Stimulated activated CD8-positive, alpha-beta memory T cell treated with anti-CD3 and anti-CD28 coated beads, Interleukin-15, amount 100 ng/mL, for 1 hour (primary cell): ENCODE measurements around the gene NOD1.
"Not testable (repeated sequence)": the region's sequence is repeated elsewhere in the genome, so short reads cannot be mapped to it uniquely, and the experiment has no call there.

Experiments
- DNase-seq: peaks from one replicate; pipeline ENCODE4 v3.0.0-alpha.2; 2020; ENCODE audit warnings: low read depth

Gene NOD1

DNA sequence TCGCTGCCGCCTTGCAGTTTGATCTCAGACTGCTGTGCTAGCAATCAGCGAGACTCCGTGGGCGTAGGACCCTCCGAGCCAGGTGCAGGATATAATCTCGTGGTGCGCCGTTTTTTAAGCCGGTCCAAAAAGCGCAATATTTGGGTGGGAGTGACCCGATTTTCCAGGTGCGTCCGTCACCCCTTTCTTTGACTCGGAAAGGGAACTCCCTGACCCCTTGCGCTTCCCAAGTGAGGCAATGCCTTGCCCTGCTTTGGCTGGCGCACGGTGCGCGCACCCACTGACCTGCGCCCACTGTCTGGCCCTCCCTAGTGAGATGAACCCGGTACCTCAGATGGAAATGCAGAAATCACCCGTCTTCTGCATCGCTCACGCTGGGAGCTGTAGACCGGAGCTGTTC lies 58.5 kb downstream of the NOD1 start:
- not testable (repeated sequence) for DNase-seq

DNA sequence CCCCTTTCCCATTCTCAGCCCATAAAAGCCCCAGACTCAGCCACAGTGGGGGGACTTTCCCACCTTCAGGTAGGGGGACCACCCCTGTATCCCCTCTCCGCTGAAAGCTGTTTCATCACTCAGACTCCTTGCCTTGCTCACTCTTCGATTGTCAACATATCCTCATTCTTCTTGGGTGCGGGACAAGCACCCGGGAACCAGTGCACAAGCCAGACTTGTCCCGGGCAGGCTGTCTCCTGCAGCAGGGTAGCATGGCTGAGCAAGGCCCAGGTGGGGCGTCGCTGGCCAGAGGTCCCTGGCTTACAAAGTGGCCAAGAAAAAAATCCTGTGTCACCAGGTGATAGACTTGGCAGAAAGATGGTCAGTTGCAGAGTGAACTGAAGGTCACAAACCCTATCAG lies 64.7 kb downstream of the NOD1 start:
- no peak for DNase-seq

DNA sequence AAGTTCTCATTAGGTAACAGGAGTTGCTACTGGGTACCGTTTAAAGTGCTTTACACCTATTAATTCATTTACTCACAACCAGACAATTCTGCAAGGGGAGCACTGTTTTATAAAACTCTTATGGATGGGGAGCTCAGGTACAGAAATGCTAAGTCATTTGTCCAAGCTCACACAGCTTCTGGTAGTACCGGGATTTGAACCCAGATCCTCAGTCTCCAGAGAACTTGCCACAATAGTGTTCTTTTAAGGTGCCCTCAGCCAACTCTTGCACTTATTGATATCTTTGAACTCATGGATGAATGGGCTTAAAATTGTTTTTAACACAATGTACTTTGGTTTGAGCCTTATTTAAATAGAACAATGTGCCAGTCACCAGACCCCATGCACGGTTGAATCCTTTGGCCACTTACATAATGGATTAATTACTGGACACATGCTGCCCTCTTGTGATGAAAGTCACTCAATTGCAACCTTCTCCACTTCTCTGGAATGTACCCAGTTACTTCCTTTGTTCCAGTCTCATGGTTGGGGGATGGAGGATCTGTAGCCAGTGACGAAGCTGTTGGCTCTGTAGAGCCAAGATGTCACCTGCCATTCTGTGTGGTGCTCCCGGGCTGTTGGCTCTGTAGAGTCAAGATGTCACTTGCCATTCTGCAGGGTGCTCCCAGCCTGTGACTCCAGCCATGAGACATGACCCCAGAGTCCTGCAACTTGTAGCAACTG lies 65.6 kb downstream of the NOD1 start:
- no peak for DNase-seq

DNA sequence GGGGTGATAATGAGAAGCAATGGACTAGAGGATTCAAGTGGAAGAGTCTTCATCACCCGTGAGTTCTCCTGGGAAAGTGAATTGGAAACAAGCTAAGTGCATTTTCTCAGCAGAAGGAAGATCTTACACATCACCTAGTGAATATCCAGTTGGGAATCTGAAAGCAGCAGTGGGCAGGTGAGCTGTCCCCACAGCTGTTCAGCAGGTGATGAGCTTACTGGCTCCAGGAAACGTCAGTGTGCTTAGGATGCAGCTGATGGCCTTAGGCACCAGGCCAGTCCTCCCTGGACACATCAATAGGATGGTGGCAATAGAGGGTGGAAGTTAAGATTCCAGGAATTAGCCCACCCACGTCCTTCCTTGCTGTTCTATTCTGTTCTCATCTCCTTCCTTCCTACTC lies 66.7 kb downstream of the NOD1 start:
- DNase-seq, result no peak

DNA sequence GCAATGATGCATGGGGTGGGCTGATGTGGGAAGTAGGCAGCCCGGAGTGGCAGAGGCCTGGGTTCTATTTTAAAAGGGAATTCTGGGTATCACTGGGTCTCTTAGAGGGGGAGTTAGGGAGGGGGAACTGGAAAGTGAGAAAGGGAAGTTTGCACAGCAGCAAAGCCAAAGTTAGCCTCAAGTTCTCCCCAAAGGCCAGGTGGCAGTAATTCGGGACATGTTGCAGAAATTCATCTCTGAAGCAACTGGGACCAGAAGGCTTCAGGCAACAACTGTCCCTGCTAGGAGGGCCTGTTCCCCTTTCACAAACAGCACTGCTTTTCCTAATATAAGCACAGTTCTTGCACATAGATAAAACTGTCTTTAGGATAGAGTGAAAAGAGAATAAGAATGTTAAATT lies 67.4 kb downstream of the NOD1 start:
- DNase-seq, result no peak

DNA sequence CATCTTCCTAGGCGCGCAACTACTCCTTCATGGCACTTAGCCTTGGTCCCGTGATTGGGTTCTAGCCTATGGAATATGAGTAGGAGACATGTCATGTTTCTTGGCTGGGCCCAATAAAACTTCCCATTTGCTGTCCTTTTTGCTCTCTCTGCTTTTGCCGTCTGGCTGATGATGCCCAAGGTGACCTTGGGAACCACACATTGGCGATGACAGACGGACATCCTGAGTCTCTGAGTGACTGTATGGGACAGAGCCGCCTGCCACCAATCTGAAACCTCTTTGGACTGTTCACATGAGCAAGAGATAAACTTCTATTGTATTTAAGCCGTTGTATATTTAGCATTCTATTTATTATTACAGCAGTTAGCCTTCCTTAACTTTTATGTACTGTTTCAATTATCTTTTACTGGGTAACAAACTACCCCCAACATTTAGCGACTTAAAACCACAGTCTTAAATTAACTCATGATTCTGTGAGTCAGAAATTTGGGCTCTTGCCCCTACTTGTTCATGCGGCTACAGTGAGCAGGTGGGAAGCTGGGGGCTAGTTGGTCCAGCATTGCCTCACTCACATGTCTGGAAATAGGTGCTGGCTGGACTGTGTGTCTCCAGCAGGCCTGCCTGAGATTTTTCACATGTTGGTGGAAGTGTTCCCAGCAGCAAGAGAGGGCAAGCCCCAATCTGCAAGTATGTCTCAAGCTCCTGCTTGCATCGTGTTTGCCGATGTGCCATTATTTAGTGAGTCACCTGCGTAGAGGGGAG lies 71.7 kb downstream of the NOD1 start:
- no peak for DNase-seq

DNA sequence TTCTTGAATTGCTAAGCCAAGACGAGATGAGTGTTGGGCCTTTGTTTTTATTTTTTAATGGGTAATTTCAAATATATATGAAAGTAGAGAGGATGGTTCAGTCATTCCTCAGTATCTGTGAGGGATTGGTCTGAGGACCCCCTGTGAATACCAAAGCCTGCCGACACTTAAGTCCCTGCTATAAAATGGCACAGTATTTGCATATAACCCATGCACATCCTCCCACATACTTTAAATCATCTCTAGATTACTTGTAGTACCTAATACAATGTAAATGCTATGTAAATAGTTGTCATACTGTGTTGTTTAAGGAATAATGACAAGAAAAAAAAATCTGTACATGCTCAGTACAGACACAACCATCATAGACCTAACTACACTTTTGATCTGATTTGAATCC lies 73.4 kb downstream of the NOD1 start:
- DNase-seq, result no peak

DNA sequence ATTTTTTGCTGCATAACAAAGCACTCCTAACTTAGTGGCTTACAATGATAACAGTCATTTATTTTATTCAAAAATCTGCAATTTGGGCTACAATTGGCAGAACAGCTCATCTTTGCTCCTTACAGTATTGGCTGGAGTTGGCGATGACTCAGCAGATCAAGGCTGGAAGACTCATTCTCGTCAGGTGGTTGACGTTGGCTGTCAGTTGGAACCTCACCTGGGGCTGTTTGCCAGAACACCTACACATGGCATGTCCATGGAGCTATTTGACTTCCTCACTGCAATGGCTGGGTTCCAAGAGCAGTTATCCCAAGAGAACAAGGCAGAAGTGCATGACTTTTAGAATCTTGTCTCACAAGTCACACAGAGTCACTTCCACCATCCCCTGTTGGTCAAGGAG lies 75.1 kb downstream of the NOD1 start:
- DNase-seq, result no peak

DNA sequence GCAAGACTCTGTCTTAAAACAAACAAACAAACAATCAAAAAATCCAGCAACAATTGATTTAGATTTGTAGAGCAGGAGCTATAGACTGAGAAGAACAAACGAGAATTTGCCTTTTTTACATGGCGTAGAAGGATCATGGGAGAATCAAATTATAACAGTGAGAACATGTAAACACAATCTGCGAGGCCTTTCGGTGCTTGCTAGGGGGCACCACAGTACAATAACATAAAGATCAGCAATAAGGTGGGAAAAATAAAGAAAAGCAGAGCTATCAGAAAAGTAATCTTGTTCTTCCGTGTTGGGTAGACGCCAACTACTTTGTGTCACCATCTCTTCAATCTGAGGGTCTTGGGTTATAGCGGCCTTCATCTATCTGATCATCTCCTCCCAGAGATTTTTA lies 82.2 kb downstream of the NOD1 start:
- no peak for DNase-seq

DNA sequence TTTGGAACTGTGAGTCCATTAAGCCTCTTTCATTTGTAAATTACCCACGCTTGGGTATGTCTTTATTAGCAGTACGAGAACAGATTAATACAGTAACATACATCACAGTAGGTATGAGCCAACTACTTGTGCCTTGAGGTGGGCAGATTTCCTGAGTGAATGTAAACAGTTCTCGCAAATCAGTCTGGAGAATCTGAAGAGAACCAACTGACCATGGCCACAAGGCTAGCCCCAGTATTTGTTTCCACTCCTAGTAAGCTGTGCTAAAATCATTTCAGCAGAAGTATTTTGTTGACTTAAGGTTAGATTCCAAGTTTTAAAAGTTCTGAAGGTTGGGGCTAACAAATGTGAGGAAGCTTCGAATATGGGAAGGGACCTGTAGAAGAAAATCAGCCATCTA lies 82.9 kb downstream of the NOD1 start:
- no peak for DNase-seq

DNA sequence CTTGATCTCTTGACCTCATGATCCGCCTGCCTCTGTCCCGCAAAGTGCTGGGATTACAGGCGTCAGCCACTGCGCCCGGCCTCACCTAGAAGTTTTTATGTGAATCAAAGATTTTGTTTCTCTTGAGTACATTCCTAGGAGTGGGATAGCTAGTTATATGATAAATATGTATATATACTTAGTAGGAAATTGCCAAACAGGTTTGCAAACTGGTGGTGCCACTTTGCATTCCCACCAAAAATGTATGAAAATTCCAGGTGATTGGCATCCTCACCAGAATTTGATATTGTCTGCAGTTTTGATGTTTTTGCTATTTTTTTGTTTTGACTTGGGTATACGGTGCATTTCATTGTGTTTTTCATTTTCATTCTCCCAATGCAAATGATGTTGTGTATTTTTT lies 86.8 kb downstream of the NOD1 start:
- DNase-seq, result no peak

DNA sequence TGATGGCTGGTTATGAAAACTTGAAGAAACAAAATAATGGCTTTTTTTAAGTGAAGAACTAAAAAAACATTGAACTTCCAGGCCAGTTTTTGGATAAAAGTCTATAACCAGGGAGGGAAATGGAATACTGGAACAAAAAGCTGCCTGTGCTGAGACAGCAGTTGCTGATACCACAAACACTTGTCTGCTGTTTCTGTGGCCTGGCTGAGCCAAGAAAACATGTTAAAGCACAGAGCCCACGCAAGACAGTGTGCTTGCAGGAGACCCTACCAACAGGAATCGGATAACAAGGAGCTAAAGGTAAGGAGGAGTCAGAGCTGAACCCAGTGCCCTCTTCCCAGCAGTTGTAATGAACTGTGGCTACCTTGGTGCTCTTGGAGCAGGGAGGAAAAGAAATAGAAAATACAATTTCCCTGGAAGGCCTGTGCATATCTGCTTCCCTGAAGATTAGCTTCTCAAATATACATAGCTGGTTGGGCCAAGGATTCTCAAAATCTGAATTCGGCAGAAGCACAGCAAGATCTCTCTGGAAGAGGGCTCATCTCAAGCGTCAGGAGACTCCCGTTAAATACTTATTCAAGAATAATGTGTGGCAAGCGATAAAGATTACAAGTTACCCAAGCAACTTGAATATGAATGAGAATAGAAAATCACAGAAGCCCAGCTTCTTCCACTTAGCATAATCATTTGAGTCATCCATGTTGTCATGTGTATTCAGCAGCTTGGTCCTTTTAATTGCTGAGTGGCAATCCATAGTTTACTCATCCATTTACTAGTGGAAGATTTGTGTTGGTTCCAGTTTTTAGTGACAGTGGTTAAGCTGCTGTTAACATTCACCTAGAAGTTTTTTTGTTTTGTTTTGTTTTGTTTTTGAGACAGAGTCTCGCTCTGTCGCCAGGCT lies 87.6 kb downstream of the NOD1 start:
- DNase-seq, result no peak

DNA sequence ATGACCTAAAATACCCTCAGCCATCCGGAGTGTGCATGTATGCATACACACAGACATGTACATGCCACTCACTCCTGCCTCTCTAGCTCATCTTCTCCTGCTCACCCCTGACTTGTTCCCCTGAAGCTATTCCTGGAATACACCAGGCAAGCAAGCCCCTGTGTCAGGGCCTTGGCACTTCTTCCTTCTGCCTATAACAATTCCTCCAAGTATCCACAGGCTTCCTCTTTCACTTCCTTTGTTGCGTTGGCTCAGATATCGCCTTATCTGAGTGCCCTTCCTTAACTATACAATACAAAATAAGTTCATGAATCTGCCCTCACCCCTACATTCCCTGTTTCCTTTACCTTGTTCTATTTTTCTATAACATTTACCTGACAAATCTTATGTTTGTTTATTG lies 88.8 kb downstream of the NOD1 start:
- no peak for DNase-seq

DNA sequence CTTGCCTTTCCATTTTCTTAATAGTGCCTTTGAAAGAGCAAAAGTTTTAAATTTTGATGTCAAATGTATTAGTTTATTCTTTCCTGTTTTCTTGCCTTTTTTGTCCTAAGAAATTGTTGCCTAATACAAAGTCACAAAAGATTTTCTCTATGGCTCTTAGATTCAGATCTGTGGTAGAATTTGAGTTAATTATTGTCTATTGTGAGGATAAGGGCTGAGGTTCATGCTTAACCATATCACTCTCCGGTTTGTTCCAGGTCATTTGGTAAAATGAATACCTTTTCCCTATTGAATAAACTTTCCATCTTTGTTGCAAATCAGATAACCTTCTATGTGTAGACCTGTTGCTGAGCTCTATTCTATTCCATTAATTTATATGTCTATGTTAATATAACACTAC lies 96.0 kb downstream of the NOD1 start:
- no peak for DNase-seq

DNA sequence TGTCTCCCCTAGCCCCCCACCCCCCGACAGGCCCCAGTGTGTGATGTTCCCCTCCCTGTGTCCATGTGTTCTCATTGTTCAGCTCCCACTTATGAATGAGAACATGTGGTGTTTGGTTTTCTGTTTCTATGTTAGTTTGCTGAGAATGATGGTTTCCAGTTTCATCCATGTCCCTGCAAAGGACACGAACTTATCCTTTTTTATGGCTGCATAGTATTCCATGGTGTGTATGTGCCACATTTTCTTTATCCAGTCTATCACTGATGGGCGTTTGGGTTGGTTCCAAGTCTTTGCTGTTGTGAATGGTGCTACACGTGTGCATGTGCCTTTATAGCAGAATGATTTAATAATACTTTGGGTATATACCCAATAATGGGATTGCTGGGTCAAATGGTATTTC lies 97.8 kb downstream of the NOD1 start:
- DNase-seq, result not testable (repeated sequence)

DNA sequence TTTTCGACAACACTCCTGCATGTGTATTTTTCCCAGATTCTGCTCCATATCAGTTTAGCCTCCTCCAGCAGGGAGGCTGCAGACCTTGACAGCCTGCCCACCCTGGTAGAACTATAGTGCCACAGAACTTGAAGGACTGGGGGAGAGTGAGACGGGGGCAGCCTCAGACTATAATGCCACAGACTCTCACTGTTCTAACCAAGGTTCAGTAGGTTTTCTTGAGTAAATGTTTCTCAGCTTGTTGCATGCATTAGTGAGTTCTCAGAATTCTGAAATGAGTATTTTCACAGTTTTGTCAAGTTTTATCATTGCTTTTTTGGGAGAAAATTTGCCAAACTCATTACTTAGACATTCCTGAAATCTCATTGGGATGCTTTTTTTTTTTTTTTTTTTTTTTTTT lies 98.3 kb downstream of the NOD1 start:
- DNase-seq, result no peak

DNA sequence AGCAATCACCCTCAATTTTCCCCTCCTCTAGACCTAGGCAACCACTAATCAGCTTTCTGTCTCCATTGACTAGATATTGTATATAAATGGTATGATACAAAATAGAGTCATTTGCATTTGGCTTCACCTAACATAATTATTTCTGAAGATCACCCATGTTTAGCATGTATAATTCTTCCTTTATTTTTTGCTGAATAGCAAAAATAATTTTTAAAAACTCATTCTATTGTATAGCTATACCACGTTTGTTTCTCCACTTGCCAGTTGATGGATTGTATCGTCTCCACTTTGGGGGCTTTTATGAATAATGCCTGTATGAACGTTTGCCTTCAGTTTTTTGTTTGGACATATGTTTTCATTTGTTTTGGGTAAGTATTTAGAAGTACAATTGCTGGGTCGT lies 98.8 kb downstream of the NOD1 start:
- no peak for DNase-seq

DNA sequence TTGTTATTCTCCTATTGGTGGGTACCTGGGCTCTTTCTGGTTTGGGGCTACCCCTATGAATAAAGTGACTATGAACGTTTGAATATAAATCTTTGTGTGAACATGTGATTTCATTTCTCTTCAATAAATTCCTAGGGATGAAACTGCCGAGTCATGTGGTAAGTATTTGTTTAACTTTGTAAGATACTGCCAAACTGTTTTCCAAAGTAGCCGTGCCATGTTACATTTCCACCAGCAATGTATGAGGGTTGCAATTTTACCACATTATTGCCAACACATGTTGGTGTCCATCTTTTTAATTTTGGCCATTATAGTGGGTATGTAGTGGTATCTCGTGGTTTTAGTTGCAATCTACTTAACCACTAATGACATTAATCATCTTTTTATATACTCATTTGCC lies 99.5 kb downstream of the NOD1 start:
- DNase-seq, result no peak

DNA sequence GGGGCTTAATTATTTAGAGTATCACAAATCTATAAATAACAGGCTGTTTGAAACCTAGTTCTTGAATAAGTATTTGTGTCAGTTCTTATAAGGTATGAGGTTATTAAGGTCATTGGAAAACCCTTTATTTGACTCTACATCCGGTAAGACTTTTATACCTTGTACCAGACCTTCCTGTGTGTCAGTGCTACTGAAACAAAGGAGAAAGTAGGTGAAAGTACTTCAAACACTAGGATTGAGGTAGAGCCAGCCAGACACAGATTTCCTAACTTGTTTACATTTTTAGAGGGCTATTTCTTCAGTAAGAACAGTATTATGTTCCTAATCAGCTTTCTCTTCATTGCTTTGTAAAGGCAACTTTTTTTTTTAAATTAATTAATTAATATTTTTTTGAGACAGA lies 100.3 kb downstream of the NOD1 start:
- DNase-seq, result no peak
